GM21717 (cell line): ENCODE data around the gene PRIMPOL.
"Not testable (repeated sequence)": the region's sequence is repeated elsewhere in the genome, so short reads cannot be mapped to it uniquely, and the experiment has no call there.

Source experiments
- ATAC-seq: cut with Tn5 transposase; IDR thresholded peaks from one replicate; pipeline ENCODE4 v1.9.1; 2021; ENCODE audit warnings: mild to moderate bottlenecking, moderate library complexity; ENCODE audit not compliant: unreplicated experiment

The PRIMPOL gene, protein sequence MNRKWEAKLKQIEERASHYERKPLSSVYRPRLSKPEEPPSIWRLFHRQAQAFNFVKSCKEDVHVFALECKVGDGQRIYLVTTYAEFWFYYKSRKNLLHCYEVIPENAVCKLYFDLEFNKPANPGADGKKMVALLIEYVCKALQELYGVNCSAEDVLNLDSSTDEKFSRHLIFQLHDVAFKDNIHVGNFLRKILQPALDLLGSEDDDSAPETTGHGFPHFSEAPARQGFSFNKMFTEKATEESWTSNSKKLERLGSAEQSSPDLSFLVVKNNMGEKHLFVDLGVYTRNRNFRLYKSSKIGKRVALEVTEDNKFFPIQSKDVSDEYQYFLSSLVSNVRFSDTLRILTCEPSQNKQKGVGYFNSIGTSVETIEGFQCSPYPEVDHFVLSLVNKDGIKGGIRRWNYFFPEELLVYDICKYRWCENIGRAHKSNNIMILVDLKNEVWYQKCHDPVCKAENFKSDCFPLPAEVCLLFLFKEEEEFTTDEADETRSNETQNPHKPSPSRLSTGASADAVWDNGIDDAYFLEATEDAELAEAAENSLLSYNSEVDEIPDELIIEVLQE

DNA sequence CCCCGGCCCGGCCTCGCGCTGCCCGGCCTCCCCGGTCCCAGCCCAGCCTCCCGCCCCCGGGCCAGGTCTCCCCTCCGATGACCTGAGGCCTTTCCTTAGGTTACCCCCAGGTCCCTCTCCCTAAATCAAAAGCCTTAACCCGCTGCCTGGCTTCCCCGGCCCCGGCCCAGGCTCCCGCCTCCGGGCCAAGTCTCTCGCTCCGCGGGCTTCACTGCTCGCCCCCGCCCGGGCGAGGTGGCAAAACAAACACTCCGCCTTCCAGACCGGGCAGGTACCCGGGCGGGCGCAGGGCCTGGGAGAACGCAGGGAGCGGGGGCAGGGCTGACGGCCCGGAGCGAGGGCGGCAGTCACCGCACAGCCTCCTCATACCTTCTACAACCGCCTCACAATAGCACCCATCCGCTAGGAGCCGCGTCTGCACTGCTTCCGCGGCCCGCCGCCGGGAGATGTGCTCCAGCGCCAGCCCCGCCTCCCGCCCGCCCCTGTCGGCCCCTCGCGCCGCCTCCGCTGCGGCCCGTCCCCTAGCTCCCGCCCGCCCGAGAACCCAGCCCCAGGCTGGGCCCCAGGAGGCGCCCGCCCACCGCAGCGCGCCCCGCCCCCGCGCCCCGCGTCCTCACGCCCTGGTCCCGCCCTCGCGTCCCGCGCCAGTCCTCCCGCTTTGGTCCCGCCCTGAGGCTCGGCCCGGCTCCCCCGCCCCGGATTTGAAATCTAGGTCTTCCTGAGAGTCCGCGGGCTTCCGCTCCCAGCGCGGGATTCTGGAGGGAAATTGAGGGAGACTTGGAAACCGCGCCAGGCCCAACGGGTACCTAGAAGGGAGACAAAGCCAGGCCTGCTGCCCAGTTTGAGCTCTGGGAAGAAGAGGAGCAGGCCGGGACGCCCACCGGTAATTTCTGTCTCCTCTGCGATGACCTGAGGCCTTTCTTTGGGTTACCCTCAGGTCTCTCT lies at the start of gene PRIMPOL, which contains the start of gene CASP3:
Gene PRIMPOL (plus strand): TSS at position 713 of the 945 bp plus-strand sequence. CDS start 7,403 bp downstream, outside the sequence.
Gene CASP3 (minus strand): TSS at position 422 of the 945 bp plus-strand sequence. CDS start 10,994 bp downstream, outside the sequence.
- ATAC-seq: peak; percentile 79

DNA sequence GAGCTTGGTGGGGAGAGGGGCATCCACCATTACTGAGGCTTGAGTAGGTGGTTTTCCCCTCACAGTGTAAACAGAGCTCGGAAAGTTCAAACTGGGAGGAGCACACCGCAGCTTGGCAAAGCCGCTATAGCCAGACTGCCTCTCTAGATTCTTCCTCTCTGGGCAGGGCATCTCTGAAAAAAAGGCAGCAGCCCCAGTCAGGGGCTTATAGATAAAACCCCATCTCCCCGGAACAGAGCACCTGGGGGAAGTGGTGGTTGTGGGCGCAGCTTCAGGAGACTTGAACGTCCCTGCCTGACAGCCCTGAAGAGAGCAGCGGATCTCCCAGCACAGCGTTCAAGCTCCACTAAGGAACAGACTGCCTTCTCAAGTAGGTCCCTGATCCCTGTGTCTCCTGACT lies 48.6 kb upstream of the PRIMPOL start:
- ATAC-seq: not testable (repeated sequence)

DNA sequence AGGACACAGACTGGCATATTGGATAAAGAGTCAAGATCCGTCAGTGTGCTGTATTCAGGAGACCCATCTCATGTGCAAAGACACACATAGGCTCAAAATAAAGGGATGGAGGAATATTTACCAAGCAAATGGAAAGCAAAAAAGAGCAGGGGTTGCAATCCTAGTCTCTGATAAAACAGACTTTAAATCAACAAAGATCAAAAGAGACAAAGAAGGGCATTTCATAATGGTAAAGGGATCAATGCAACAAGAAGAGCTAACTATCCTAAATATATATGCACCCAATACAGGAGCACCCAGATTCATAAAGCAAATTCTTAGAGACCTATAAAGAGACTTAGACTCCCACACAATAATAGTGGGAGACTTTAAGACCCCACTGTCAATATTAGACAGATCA lies 46.7 kb upstream of the PRIMPOL start:
- not testable (repeated sequence) for ATAC-seq

DNA sequence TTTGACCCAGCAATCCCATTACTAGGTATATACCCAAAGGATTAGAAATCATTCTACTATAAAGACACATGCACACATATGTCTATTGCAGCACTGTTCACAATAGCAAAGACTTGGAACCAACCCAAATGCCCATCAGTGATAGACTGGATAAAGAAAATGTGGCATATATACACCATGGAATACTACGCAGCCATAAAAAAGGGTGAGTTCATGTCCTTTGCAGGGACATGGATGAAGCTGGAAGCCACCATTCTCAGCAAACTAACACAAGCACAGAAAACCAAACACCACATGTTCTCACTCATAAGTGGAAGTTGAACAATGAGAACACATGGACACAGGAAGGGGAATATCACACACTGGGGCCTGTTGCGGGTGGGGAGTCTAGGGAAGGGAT lies 42.1 kb upstream of the PRIMPOL start:
- ATAC-seq: not testable (repeated sequence)

DNA sequence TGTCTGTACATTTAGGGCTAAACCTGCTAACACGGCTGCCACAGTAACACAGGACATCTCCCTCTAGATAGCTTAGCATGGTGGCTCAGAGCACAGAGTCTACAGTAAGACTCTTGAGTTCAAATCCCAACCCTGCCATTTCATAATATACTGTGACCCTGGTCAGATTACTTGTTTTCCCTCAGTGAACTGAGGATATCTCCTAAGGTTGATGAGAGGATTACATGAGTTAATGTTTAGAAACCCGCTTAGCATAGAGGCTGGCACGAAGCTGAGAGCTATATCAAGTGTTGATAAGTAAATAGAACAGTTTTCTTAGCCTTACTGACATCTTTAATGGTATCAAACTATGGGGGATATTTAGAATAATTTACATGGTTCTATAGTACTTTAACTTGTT lies 37.5 kb upstream of the PRIMPOL start:
- ATAC-seq: no peak

DNA sequence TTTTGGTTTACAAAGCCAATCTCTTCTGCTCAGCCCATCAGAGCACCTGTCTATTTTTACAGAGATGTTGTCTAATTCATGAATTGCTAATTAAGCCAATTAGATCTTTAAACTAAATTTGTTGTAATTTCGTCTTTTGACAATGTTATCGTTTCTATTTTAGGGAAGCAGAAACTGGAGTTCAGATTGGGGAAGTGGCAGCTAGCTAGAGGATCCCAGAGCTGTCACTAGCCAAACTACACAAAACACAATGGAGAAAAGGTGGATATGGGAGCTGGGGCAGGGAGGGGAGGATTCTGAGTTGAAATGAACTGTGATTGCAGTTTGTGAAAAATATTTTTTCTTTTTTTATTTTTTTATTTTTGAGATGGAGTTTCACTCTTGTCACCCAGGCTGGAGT lies 36.1 kb upstream of the PRIMPOL start:
- ATAC-seq: no peak

DNA sequence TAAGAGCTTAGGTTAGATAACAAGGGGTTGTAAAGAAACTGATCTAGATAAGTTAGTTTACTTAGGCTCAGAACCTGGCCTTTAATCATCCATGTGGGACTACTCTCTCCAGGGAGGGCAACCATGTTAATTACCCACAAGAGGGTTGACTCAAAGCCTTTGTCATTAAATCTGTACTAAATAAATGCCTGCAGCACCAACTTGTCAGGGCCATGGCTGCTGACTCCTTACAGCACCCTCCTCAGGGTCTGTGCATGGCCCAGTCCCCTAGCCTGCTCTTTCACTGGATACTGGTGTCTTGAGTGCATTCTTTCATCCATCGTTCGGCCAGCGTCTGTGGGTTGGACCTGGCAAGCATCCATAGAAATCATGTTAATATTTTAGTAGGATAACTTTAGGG lies 35.0 kb upstream of the PRIMPOL start:
- no peak for ATAC-seq

DNA sequence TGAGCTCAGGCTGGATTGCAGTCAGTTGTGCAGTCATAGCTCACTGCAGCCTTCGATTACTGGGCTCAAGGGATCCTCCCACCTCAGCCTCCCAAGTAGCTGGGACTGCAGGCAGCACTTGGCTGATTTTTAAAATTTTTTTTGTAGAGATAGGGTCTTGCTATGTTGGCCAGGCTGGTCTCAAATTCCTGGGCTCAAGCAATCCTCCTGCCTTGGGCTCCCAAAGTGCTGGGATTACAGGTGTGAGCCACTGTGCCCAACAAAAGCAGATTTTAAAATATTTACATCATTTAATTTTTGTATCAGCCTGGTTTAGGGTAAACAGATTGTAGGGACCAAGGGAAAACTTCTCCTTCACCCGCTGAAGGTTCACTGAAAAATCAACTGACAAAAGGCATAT lies 33.4 kb upstream of the PRIMPOL start:
- not testable (repeated sequence) for ATAC-seq

DNA sequence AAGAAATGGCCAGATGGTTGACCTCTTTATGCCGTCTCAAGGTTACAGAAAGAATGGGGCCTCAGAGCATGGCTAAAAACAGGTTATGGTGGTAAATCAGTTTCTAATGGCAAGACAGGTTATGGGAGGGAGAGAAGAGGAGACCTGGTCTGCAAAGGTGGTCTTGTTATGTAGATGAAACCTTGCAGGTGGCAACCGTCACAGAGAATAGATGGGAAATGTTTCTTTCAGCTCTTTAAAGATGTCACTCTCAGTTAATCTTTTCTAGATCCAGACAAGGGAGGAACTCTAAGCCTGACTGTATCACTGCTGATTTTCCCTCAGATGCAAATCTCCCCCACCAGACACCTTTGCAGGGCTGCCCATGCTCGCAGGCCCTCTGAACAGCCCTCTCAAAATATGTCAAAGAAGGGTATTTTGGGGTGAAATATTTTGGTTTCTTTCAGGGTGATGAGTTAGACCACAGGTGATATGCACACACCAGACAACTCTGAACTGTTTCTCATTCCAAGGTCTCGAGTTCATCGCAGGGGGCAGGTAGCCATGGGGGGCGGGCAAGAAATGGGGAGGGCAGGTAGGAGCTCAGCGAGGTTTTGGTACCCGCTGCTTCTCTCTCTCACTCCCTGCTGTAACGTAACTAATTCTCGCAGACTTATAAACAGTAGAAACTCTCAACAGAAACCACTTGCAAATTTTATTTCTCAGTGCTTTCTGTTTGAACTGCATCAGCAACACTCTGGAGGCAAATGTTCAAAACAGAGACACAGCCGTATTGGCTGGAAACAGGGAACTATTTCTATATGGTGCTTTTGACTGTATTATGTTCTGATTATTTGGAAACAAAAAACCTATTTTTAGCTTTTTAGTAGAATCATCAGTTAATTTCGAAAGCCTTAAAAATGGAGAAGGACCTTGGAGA lies 32.6 kb upstream of the PRIMPOL start:
- ATAC-seq: peak; percentile 83

DNA sequence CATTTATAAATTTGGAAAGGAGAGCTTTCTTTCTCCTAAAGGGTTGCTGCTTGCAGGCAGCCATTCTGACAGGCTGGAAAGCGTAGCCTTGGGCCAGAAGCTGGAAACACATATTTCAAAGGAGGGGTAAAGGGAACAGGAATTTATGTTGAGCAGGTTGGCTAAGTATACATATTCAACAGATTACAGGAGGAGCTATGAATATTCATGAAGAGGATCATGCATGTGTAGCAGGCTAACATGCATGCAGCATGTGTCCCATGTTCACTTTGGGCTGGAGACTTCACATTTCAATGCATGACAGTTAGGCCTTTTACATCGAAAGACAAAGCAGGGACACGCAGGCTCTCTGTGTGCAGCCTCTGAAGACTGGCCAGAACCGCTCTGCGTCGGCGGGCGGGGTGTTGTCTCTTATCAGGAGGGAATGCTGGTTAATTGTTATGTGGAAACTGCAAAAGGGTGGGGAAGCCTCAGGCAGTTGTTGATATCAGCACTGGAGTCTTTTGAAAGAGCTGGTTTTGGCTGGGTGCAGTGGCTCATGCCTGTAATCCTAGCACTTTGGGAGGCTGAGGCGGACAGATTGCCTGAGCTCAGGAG lies 31.8 kb upstream of the PRIMPOL start:
- ATAC-seq: no peak

DNA sequence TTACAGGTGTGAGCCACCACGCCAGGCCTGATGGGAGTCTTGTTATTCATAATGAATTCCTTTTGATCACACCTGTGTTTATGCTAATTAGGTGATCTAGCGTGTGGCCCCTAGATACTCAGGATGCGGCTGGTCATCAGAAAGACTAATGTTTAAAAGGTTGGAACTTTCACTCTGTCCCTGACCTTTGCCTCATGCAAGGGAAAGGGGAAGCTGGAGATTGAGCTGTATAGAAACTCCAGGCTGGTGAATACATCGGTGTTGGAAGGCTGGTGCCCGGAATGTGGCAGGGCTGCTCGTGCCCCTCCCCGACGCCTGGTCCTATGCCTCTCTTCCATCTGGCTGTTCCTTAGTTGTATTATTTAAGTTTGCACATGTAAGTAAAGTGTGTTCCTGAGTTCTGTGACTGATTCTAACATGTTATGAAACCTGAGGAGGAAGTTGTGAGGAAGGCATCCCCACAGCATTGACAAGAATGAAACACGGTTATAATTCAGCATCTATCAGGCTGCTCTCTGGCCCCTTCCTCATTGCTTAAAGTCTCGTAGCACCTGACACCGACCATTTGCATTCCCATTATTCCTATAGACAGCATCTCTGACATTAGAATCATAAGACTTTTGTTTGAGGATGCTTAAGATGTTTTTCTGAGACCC lies 29.2 kb upstream of the PRIMPOL start:
- ATAC-seq: no peak

DNA sequence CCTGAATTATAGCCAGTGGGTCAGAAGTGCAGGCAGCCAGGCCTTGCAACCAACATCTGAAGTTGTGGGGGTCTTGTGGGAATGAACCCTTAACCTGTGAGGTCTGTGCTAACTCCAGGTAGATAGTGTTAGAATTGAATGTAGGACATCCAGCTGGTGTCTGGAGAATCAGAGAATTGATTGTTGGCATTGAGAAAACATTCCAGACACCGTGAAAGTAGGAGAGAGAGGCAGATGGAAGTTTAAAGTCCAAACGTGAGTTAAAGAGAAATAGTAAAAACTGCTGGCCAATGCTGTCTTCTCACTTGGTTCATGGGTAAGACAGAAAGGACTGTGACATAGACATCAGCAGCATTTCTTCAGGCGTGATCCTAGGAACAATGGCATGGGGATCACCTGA lies 28.0 kb upstream of the PRIMPOL start:
- no peak for ATAC-seq

DNA sequence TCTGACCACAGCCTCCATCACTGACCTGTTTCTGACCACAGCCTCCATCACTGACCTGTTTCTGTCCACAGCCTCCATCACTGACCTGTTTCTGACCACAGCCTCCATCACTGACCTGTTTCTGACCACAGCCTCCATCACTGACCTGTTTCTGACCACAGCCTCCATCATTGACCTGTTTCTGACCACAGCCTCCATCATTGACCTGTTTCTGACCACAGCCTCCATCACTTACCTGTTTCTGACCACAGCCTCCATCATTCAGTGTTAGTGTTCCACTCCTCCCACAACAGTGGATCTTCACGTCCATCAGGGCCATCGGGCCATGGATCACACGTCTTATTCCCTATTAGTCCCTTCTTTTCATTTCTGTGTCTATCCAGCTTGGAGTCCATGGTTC lies 25.0 kb upstream of the PRIMPOL start:
- not testable (repeated sequence) for ATAC-seq

DNA sequence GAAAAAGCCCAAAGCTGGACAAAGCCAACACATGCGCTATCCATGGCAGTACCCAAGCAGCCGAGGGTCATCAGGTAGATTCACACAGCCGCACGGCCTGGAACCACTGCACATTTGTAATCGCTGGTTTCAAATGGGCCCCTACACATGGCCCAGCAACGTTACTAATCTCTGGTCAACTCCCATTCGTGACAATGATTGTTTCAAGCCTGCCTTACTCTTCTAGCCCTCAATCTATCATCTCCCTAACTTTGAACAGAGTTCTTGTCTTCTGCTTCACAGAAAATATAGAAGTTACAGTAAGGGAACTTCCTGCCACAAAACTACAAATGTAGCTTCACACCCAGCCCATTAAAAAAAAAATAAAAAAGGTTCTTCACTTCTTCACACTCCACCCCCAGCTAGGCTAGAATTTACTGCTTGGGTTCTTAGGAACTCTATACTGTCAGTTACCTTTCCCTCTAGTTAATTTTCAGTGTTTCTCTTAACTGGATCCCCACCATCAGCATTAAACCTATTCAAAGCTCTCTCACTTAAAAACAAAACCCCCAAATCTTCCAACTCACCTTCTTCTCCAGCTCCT lies 24.5 kb upstream of the PRIMPOL start:
- ATAC-seq: no peak

DNA sequence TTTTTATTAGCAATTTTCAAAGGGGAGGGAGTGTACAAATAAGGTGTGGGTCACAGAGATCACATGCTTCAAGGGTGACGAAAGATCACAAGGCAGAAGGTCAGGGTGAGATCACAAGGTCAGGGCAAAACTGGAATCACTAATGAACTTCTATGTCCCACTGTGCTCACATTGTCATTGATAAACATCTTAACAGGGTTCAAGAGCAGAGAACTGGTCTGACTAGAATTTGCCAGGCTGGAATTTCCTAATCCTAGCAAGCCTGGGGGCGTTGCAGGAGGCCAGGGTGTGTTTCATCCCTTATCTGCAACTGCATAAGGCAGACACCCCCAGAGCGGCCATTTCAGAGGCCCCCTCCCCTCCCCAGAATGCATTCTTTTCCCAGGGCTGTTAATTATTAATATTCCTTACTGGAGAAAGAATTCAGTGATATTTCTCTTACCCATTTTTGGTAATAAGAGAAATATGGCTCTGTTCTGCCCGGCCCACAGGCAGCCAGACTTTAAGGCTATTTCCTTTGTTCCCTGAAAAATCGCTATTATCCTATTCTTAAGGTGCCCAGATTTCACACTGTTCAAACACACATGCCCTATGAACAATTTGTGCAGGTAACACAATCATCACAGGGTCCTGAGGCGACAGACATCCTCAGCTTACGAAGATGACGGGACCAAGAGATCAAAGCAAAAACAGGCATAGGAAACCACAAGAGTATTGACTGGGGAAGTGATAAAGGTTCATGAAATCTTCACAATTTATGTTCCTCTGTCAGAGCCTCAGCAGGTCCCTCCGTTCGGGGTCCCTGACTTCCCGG lies 23.5 kb upstream of the PRIMPOL start:
- not testable (repeated sequence) for ATAC-seq

DNA sequence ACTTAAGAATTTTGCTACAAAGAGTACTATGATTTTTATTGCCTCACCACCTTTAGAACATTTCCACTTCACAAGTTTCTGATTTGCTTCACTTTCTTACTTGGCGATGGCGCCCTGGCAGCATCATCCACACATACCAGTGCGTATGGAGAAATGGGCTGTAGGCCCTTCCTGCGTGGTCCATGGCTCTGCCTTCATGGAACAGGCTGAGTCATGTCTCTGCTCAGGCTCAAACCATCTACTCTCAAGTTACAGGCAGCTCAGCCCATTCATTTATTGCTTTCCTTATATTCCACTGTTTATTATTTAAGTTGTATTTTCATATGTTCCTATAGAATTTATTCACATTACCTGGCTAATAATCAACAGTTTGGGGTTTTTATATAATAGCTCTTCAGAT lies 21.4 kb upstream of the PRIMPOL start:
- no peak for ATAC-seq

DNA sequence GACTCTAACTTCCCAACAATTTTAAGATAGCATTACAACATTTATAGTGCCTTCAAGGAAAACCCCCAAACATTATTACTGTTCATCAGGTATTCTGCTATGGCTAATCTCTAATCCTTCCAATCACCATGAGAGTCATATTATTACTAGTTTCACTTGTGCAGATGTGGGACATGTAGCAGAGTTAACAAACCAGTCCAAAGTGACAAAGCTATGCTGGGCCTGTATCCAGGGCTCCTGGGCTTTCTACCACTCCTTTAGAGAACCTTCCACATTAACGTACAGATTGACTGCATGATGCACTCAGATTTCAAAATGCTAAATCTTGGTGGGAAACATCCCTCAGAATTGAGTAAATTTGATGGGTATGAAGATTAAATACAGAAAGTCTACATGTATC lies 16.7 kb upstream of the PRIMPOL start:
- ATAC-seq: no peak

DNA sequence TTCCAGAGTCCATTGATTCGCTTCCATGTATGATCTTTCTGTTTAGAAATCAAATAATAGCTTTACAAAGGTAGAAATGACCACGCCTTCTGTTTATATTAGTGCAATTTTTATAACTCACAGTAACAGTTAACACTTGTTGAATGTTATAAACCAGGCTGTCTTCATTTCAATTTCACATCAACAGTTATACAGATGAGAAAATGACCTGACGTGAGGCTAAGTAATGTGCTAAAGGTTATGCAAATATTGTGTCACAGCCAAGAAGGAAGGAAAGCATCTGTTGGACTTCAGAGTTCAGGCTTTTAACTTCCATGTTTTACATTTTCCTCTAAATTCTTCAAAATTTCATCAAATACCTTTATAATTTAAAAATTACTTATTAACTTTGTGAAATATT lies 14.2 kb upstream of the PRIMPOL start:
- ATAC-seq: no peak
